Measurements from ENCODE around the gene MYO3B.

DNA sequence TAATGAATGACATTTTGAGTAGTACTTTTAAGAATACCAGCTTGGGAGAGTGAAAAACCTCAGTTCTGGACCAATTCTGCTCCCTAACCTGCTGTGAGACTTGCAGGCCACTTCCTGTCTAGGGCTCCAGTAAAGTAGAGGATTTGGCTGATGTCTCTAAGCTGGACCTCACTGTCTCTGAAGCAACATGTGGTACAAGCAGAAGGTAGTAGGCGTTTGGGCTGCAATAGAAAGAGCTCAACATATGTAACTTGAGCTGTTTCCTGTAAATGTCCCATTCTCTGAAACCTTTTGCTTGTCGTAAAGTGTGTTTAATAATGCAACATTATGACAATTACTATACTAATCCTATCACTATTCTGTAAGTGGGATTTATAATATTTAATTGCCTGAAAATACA is 213.1 kb downstream of the MYO3B start:
- TF ChIP-seq FOXP2 (optimal IDR thresholded peaks at IDR 0.05; ENCODE audit: borderline replicate concordance, extremely low read depth, extremely low read length, insufficient read depth) (no peak), TAF1 (IDR thresholded peaks at IDR 0.05; ENCODE audit: borderline replicate concordance, insufficient read depth, low read length) (no peak), POLR2AphosphoS5 (IDR thresholded peaks at IDR 0.05; ENCODE audit: low read depth, low read length) (no peak), SIN3A (IDR thresholded peaks at IDR 0.05; ENCODE audit: borderline replicate concordance, insufficient read depth, low read length) (no peak)
- TF ChIP-seq, protein P1, sequence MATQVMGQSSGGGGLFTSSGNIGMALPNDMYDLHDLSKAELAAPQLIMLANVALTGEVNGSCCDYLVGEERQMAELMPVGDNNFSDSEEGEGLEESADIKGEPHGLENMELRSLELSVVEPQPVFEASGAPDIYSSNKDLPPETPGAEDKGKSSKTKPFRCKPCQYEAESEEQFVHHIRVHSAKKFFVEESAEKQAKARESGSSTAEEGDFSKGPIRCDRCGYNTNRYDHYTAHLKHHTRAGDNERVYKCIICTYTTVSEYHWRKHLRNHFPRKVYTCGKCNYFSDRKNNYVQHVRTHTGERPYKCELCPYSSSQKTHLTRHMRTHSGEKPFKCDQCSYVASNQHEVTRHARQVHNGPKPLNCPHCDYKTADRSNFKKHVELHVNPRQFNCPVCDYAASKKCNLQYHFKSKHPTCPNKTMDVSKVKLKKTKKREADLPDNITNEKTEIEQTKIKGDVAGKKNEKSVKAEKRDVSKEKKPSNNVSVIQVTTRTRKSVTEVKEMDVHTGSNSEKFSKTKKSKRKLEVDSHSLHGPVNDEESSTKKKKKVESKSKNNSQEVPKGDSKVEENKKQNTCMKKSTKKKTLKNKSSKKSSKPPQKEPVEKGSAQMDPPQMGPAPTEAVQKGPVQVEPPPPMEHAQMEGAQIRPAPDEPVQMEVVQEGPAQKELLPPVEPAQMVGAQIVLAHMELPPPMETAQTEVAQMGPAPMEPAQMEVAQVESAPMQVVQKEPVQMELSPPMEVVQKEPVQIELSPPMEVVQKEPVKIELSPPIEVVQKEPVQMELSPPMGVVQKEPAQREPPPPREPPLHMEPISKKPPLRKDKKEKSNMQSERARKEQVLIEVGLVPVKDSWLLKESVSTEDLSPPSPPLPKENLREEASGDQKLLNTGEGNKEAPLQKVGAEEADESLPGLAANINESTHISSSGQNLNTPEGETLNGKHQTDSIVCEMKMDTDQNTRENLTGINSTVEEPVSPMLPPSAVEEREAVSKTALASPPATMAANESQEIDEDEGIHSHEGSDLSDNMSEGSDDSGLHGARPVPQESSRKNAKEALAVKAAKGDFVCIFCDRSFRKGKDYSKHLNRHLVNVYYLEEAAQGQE (IDR thresholded peaks at IDR 0.05; ENCODE audit: insufficient read depth in 1 of 2, low read depth in 2 of 2, low read length in 2 of 2), result no peak
